ENCODE results near the gene ALKBH2.

DNA sequence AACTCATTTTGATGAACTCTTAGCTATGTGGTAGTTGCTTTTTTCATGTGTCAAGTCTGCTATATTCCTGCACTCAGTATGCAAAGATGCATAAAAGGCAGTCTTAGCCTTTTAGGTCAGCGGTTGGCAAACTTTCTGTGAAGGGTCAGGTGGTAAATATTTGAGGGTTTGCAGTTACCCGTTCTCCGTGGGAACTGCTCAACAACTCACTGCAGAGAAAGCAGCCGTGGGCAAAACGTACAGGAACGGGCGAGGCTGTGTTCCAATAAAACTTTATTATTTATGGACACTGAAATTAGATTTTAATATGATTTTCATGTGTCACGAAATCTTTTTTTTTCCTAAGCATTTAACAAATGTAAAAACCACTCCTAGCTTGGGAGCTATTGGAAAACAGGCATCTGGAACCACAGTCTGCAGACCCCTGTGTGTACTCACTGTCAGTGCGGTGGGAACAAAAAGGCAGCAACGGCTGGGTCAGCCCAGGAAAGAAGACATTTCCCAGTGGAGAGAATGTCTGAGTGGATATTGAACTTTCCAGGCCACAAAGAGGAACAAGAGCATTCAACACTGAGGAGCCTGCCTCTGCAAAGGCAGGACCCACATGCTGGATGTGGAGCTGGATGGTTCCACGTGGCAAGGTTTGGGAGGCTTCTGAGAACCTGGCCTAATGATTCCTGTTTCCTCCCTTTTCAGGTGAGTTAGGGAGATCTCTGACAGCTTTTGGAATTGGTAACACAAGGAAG is 19.6 kb upstream of the ALKBH2 start:
- TF ChIP-seq, protein P1, sequence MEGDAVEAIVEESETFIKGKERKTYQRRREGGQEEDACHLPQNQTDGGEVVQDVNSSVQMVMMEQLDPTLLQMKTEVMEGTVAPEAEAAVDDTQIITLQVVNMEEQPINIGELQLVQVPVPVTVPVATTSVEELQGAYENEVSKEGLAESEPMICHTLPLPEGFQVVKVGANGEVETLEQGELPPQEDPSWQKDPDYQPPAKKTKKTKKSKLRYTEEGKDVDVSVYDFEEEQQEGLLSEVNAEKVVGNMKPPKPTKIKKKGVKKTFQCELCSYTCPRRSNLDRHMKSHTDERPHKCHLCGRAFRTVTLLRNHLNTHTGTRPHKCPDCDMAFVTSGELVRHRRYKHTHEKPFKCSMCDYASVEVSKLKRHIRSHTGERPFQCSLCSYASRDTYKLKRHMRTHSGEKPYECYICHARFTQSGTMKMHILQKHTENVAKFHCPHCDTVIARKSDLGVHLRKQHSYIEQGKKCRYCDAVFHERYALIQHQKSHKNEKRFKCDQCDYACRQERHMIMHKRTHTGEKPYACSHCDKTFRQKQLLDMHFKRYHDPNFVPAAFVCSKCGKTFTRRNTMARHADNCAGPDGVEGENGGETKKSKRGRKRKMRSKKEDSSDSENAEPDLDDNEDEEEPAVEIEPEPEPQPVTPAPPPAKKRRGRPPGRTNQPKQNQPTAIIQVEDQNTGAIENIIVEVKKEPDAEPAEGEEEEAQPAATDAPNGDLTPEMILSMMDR (IDR thresholded peaks at IDR 0.05) = no peak
- TF ChIP-seq POLR2A (IDR thresholded peaks at IDR 0.05) = no peak
